K562 (cell line): ENCODE measurements around the gene THOP1. TPM values are rescaled to one million over a fixed set of nuclear protein-coding genes. Genes with fewer than 3 reads are reported as not detected.
A peak's percentile ranks its signal among the peaks of the same experiment; 100 is the strongest.

Source experiments
- ARHGAP35 ChIP-seq: fragments of 450-650 bp; IDR thresholded peaks from 2 replicates; pipeline ENCODE4 v1.6.1; 2018; ENCODE audit not compliant: partially characterized antibody
- DIDO1 ChIP-seq: fragments of 450-650 bp; IDR thresholded peaks from 2 replicates; pipeline ENCODE4 v1.6.1; 2016; ENCODE audit warnings: low read depth, missing biosample characterization, missing genetic modification characterization
- FOXK1 ChIP-seq: sonication (generic); formaldehyde crosslinking; IDR thresholded peaks from 2 replicates; pipeline ENCODE4 v1.8.0; 2022; ENCODE audit warnings: missing genetic modification reagents, mild to moderate bottlenecking, borderline replicate concordance
- HDAC2 ChIP-seq: fragments of 450-650 bp; IDR thresholded peaks from 2 replicates; pipeline ENCODE4 v1.6.1; 2016; ENCODE audit warnings: mild to moderate bottlenecking
- LARP7 ChIP-seq: fragments of 450-650 bp; IDR thresholded peaks from 2 replicates; pipeline ENCODE4 v1.6.1; 2016
- NFE2 ChIP-seq: IDR thresholded peaks from 2 replicates; pipeline ENCODE4 v1.6.1; 2014; ENCODE audit warnings: antibody characterized with exemption, low read depth
- TAF7 ChIP-seq: fragments of 450-650 bp; IDR thresholded peaks from 2 replicates; pipeline ENCODE4 v1.6.1; 2016; ENCODE audit warnings: missing genetic modification characterization, missing compliant biosample characterization
- TAF9B ChIP-seq: fragments of 450-650 bp; IDR thresholded peaks from 2 replicates; pipeline ENCODE4 v1.6.1; 2018; ENCODE audit warnings: mild to moderate bottlenecking; ENCODE audit not compliant: partially characterized antibody
- polyA plus RNA-seq, 8 experiments: library from polyadenylated mRNA; depleted of rRNA in 4 of 8; stranded (reverse) in 5 of 8; unstranded in 3 of 8; fragments of >200 nt; fragmentation: Nextera tagmentation in 2 of 8; fragmentation: Illumina TruSeq in 1 of 8; extraction: Ambion mirVana in 2 of 8; extraction: Trizol in 1 of 8; gene quantifications; 2 replicates each; pipeline versions ENCODE4 v1.2.1 to v1.2.3, GENCODE V29; 2011 to 2014; ENCODE audit warnings: inconsistent platforms in 1 of 8, missing spikeins in 1 of 8
- total RNA-seq, 7 experiments: library from RNA; depleted of rRNA in 6 of 7; stranded (reverse); fragments of >200 nt in 6 of 7; fragmentation: Illumina TruSeq in 2 of 7; extraction: Trizol in 2 of 7; gene quantifications; 2 replicates each; pipeline versions ENCODE4 v1.2.1 to v1.2.3, GENCODE V29; 2011 to 2021; ENCODE audit warnings: low replicate concordance in 1 of 7
- TF ChIP-seq, protein P1 (sequence below), 2 experiments: fragments of 450-650 bp; formaldehyde crosslinking in 1 of 2; IDR thresholded peaks; 2 replicates each; pipeline versions ENCODE4 v1.4.0 to v1.6.1; 2014 to 2020; ENCODE audit warnings: mild to moderate bottlenecking in 2 of 2, borderline replicate concordance in 1 of 2, low read depth in 1 of 2
- TF ChIP-seq, protein P2 (sequence below): sonication (generic); formaldehyde crosslinking; IDR thresholded peaks from 2 replicates; pipeline ENCODE4 v1.8.0; 2023; ENCODE audit warnings: mild to moderate bottlenecking, missing genetic modification reagents
- TF ChIP-seq, protein P3 (sequence below): fragments of 450-650 bp; formaldehyde crosslinking; IDR thresholded peaks from 2 replicates; pipeline ENCODE4 v1.4.0; 2020; ENCODE audit warnings: mild to moderate bottlenecking
- TF ChIP-seq, protein P4 (sequence below): fragments of 450-650 bp; formaldehyde crosslinking; IDR thresholded peaks from 2 replicates; pipeline ENCODE4 v1.4.0; 2020; ENCODE audit warnings: mild to moderate bottlenecking, moderate library complexity

Gene THOP1
- total and polyA plus RNA-seq, 9 of the 15 experiments (the other 6 are each of a cell fraction or from before 2014, with no cell fraction given) = 1.3 to 255 (median 96.1) TPM

DNA sequence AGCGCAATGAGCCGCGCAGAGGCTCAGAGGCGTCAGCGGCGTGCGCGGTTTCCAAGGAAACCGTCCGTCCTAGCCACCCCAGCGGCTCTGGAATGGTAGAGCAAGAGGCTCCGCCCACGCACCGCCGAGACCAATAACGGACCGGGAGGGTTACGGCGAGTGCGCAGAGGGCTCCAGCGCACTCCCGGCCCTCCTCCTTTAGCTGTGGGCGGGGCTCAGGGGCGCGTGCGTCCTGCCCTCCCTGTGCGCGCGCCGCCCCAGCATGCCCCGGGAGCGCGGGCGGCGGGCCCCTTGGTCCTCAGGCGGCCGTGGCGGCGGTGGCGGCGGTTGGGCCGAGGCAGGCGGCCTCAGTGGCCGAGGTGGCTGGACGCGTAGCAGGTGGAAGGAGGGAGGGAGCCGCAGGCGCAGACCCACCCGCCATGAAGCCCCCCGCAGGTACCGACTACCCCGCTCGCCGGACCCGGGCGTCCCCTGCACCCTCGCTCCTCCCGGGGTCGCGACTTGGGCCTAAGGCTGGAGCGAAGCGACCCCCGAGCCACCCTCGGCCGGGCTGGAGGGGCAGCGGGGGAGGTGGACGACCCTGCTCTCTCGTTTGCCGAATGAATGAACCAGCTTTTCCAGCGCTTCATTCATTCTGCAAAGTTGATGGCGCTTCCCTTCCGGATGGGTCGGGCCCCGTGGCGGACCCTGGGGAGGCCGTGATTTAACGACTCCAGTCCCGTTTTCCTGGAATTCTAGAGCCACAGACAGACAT is at the start of gene THOP1 (continued):
- TF ChIP-seq, protein P1, sequence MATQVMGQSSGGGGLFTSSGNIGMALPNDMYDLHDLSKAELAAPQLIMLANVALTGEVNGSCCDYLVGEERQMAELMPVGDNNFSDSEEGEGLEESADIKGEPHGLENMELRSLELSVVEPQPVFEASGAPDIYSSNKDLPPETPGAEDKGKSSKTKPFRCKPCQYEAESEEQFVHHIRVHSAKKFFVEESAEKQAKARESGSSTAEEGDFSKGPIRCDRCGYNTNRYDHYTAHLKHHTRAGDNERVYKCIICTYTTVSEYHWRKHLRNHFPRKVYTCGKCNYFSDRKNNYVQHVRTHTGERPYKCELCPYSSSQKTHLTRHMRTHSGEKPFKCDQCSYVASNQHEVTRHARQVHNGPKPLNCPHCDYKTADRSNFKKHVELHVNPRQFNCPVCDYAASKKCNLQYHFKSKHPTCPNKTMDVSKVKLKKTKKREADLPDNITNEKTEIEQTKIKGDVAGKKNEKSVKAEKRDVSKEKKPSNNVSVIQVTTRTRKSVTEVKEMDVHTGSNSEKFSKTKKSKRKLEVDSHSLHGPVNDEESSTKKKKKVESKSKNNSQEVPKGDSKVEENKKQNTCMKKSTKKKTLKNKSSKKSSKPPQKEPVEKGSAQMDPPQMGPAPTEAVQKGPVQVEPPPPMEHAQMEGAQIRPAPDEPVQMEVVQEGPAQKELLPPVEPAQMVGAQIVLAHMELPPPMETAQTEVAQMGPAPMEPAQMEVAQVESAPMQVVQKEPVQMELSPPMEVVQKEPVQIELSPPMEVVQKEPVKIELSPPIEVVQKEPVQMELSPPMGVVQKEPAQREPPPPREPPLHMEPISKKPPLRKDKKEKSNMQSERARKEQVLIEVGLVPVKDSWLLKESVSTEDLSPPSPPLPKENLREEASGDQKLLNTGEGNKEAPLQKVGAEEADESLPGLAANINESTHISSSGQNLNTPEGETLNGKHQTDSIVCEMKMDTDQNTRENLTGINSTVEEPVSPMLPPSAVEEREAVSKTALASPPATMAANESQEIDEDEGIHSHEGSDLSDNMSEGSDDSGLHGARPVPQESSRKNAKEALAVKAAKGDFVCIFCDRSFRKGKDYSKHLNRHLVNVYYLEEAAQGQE (IDR thresholded peaks at IDR 0.05; ENCODE audit: borderline replicate concordance) = no peak
- TF ChIP-seq, protein P1 (CRISPR knock-in tag; IDR thresholded peaks at IDR 0.05; ENCODE audit: low read depth) = peak; percentile 78
- TF ChIP-seq ARHGAP35 = no peak
- TF ChIP-seq, protein P2, sequence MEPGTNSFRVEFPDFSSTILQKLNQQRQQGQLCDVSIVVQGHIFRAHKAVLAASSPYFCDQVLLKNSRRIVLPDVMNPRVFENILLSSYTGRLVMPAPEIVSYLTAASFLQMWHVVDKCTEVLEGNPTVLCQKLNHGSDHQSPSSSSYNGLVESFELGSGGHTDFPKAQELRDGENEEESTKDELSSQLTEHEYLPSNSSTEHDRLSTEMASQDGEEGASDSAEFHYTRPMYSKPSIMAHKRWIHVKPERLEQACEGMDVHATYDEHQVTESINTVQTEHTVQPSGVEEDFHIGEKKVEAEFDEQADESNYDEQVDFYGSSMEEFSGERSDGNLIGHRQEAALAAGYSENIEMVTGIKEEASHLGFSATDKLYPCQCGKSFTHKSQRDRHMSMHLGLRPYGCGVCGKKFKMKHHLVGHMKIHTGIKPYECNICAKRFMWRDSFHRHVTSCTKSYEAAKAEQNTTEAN = no peak
- TF ChIP-seq FOXK1 = no peak
- no peak for TF ChIP-seq TAF7
- TF ChIP-seq HDAC2 = 0 out of 2 replicates have a peak, but pooled peaks have one; percentile 37
- no peak for TF ChIP-seq TAF9B
- TF ChIP-seq LARP7 = no peak
- TF ChIP-seq, protein P3, sequence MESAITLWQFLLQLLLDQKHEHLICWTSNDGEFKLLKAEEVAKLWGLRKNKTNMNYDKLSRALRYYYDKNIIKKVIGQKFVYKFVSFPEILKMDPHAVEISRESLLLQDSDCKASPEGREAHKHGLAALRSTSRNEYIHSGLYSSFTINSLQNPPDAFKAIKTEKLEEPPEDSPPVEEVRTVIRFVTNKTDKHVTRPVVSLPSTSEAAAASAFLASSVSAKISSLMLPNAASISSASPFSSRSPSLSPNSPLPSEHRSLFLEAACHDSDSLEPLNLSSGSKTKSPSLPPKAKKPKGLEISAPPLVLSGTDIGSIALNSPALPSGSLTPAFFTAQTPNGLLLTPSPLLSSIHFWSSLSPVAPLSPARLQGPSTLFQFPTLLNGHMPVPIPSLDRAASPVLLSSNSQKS (CRISPR knock-in tag) = no peak
- no peak for TF ChIP-seq DIDO1
- TF ChIP-seq NFE2 = no peak
- TF ChIP-seq, protein P4, sequence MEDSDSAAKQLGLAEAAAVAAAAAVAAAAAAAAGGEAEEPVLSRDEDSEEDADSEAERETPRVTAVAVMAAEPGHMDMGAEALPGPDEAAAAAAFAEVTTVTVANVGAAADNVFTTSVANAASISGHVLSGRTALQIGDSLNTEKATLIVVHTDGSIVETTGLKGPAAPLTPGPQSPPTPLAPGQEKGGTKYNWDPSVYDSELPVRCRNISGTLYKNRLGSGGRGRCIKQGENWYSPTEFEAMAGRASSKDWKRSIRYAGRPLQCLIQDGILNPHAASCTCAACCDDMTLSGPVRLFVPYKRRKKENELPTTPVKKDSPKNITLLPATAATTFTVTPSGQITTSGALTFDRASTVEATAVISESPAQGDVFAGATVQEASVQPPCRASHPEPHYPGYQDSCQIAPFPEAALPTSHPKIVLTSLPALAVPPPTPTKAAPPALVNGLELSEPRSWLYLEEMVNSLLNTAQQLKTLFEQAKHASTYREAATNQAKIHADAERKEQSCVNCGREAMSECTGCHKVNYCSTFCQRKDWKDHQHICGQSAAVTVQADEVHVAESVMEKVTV (CRISPR knock-in tag) = no peak
